ENCODE results near the gene IGFALS.
A peak's percentile ranks its signal among the peaks of the same experiment; 100 is the strongest.
"Not testable (repeated sequence)": the region's sequence is repeated elsewhere in the genome, so short reads cannot be mapped to it uniquely, and the experiment has no call there.

The IGFALS gene

DNA sequence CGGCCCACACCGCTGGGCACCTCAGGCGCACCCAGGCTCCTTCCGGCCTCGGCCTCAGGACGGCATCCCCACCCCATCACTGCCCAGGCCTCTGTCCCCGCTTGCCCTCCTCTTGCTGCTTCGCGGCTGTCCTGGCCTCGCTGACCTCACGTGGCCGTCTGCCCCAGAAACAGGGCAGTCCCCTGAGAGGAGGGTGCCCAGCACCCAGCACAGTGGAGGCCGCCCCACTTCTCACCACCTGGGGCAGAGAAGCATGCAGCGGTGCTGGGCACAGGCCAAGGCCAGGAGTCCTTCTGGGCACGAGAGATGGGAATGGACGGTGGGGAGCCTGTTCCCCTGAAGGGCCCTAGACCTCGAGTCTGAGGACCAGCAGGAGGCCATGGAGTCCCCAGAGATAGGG is 24.2 kb upstream of the IGFALS start:
- no peak for DNase-seq

DNA sequence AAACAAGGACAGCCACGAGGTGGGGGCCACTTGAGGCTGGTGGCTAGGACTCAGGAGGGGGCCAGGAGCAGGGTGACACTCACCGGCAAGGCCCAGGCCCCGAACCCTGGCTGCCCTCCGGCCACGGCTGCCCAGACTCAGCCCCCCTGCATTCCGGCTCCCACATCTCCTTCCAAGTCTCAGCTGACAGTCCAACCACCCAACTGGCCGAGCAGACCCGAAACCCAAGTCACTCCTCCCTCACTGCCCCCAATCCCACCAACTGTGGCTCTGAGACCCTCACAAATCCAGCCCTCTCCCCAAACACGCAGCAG is 23.7 kb upstream of the IGFALS start:
- DNase-seq = no peak

DNA sequence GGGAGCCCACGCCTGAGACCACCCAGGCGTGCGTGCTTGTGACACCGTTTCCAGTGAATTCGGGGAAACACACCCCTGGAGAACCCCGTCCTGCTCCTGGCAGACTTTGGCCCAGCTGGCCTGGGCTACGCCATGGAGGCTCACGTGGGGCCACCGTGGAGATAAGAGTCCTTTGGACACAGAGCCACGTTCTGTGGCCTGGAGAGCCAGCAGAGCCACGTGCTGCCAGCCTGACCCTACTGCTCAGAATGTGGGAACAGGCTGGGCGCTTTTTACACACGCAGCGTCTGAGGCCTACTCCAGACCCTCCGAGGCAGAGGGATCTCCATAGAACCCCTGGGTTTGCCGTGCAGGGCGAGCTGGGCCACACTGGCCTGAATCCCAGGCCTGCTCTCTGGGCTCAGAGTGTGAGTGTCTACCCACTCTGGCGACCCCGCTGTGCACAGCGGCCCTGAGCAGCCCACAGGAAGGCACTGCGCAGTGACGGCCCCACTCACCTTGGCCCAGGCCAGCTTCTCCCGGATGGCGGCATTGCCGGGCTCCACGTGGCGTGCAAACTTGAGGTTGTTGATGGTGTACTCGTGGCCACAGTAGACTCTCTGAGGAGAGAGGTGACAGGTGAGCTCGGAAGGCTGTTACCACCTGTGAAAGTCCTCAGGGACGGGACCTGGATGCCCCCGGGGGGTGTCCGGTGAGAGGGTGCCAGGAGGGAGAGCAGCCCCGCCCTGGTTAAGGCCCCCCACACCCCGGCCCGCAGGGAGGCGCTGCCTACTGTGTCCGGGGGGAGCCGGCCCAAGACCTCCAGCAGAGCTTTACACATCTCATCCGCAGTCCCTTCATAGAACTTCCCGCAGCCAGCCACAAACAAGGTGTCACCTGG is 23.1 kb upstream of the IGFALS start:
- DNase-seq = no peak

DNA sequence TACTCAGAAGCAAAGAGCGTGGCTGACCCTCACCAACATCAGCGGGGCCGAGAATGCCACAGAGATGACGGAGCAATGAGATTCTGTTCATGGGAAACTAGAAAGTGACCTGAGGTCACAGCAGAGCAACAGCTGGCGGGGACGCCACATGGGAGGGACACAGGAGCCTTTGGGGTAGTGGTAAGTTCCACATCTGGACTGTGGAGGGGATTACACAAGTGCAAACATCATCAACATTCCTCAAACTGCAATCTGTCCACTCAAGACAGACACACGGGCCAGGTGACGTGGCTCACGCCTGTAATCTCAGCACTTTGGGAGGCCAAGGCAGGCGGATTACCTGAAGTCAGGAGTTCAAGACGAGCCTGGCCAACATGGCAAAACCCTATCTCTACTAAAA is 22.0 kb upstream of the IGFALS start:
- no peak for DNase-seq

DNA sequence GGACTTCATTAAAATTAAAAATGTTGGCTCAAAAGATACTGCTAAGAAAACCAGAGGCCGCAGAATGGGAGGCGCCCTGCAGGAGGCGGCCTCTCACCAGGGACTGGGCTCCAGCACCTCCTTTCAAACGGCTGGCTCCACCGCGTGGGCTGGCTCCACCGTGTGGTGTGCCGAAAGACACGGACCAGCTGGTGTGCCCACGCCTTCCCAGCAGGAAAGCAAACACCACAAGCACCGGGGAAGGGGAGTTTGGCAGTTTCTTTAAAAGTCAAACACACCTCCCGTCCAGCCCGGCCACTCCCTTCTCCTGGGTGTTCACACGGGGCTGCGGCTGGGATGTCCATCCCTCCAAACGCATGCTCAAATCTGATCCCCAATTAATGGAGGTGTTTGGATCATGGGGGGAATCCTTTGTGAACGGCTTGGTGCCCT is 19.2 kb upstream of the IGFALS start:
- peak; percentile 11 for DNase-seq

DNA sequence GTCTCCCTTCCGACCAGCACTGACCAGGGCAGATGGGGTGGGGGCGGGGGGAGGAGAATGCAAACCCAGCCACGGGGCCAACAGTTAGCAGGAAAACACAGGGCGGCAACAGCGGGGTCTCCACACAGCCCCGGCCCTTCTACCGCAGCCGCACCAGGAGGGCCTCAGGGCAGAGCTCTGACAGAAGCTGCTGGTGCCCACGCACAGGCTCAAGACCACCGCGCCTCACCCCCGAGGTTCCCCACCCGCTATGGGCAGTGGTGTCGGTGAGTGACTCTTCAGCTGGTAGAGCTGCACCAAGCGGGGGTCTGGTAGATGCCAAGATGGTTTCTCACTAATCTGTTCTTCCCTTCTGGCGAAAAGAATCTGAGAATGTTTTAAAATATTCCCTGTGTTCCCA is 17.0 kb upstream of the IGFALS start:
- DNase-seq = no peak

DNA sequence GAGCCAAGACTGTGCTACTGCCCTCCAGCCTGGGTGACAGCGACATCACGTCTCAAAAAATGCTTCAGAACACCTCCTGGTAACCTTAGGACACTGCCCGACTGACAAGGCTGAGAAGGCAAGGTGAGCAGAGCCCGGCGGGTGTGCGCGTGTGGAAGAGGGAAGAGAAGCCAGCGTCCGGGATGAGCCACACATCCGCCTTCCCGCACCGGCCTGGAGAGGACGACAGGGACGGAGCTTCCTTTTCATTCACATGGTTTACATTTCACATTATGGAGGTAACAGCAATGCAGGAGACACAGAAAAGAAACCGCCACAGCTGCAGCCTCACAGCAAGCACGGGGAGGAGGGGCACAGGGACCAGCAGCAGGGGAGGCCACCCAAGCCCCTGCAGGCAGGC is 16.6 kb upstream of the IGFALS start:
- DNase-seq = no peak

DNA sequence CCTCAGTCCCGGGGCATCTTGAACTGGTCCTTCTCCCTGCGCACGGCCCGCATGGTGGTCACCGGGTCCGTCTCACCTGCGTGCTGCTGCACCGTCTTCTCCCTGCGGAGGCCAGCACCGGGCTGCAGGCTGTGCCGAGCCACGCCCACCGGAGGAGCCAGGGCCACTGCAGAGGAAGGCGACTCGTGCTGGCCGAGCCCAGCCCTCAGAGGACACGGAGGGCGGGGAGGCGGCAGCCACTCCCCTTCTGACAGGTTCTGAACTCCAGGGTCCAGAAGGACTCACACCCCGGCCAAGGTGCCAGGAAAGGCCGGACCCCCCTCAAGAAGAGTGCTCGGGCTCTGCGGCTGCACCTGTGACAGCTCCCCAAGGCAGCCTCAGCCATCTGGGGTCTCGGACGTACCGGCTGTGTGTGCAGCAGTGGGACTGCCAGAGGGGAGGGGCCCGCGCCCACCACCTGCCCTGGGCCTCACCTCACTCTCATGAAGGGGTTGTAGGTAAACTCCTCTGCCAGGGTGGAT is 15.8 kb upstream of the IGFALS start:
- DNase-seq = no peak

DNA sequence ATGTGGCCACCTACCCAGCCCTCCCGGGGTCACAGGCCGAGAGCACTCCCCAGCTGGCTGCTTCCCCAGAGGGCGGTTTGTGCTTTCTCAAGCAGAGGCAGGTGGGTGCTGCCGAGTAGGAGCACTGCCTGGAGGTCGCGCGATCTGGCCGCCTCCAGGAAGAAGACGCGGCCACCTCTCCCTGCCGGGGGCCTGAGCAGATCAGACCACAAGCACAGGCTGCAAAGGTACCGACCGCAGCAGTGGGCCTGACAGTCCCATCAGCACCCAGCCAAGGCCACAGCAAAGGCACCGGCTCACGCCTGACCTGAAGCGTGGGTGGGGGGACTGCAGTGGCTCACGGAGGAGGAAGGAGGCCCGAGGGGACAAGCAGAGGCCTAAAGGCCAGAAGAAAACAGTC is 15.2 kb upstream of the IGFALS start:
- no peak for DNase-seq

DNA sequence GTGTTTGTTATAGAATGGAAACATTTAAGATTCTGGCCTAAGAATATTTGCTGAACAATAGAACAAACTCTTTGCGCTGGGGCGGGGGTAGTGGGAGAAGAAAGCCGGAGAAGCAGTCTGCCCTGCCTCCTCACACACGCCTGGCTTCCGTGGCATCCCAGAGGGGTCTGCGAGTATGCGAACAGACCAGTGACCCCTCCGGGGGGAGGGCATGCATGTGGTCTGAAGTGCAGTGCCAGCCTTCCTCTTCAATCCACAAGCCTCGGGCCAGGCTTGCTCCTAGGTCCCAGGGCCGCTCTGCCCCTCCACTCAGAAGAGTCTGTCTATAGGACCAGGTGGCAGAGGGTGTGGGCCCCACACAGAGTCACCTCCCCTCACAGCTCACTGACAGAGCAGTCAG is 14.1 kb upstream of the IGFALS start:
- DNase-seq = no peak

DNA sequence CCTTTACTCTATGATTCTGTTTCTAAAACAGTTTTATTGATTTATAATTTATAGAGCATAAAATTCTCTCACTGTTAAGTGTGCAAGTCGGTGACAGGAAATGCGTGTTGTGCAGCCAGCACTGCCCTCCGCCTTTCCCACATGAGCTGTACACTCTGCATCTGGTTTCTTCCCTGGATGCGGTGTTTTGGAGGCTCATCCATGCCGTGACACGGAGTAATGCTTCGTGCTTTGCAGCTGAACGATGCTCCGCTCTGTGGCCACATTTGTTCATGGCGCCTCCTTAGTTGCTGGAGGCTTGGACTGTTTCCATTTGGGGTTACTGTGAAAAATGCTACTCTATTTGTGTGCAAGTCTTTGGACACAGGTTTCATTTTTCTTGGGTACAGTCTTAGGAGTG is 7.2 kb upstream of the IGFALS start:
- no peak for DNase-seq

DNA sequence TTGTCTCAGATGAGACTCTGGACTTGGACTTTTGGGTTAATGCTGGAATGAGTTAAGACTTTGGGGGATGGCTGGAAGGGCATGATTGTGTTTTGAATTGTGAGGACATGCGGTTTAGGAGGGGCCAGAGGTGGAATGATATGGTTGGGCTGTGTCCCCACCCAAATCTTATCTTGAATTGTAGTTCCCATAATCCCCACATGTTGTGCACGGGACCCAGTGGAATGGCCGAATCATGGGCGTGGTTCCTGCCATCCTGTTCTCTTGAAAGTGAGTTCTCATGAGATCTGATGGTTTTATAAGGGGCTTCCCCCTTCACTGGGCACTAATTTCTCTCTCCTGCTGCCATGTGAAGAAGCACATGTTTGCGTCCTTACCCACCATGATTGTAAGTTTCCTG is 5.8 kb upstream of the IGFALS start:
- DNase-seq = not testable (repeated sequence)

DNA sequence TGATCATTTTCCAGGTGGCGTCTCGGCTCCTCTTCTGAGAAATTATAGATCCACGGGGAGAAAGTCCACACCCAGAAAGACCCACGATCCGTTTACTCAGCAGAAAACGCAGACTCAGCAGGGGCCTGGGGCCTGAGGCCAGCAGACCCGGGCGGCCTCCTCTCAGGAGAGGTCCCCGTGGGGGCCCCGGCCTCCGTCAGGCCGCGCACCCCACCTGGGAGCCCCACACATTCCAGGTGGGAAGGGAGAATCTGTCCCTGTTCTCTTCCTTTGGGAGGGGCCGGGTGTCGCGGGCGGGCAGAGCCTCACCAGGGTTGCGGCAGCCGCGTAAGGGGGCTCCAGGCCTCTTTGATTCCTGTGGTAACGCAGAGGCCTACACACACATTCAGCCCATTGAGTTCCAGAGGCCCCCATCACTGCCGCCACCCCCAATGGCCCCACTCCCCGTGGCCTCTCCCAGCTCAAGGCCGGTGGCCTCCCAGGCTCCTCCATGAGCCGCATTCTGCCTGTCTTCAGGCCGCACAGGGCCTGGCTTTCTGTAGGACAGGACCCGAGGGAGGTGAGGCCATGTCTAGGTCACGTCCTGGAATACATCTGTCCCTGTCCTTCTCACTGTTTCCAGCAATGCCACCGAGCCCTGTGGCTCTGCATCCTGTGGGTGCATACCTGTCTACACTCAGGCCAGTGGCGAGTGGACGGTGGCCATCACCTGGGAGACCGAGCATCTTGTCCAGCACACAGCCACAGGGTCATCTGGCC is 1.6 kb upstream of the IGFALS start:
- no peak for DNase-seq

DNA sequence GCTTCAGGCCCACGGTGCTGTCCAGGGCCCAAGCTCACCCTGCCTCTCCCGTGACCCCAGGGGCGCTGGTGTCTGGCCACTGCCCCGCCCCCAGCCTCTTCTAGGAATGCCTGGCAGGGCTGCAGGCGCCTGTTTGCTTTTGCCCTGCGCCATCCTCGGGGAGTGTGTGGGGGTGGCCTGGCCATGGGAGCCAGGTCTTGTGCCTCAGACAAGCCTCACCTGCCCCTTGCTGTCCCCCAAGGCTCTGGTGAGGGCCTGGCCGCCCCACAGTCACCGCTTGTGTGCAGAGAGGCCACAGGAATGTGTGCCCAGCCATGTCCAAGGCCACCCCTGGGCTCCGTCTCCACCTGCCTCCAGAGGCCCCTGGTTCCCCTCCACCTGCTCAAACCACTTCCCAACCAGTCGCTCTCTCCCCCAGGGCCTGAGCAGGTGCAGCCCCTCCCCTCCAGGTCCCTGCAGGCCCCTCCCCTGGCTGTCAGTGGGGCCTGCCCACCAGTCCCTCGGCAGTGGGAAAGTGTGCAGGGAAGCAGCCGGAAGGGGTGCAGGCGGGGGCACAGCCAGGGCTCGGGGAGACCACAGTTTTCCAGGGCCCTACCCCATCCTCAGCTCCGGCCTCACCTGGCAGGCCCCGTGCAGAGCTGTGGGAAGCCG is 841 bp upstream of the IGFALS start:
- no peak for DNase-seq

DNA sequence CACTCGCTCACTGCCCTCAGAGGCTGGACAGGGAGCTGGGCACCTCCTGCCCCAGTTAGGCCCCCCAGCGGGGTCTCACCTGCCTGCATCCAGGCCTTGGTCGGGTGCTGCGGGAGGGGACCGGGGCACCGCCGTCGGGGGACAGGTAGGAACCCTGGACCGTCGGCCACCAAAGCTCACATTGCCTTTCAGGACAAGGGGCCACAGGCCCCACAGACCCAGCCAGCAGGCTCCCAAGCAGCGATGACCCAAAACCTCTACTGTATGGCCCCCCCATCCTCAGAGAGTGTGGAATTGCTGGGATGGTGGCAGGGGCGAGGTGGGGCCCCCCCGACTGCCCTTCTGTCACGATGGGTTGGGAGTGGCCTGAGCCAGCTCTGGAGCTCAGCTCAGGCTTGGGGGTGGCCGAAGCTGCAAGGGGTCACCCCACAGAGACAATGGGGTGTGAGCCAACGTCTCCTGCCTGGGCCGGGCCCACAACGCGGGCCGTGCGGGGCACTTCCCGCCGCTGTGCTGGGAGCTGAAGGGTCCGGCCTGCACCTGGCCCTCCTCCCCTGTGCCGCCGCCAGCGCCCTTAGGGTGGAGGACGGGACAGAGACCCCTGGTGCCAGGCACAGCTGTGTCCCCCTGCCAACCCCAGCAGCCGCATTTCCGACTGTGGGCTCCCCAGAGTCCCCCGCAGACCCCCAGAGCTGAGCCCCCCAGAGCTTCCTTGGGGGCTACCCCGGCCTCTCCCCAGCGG is 498 bp downstream of the IGFALS start:
- DNase-seq = no peak

DNA sequence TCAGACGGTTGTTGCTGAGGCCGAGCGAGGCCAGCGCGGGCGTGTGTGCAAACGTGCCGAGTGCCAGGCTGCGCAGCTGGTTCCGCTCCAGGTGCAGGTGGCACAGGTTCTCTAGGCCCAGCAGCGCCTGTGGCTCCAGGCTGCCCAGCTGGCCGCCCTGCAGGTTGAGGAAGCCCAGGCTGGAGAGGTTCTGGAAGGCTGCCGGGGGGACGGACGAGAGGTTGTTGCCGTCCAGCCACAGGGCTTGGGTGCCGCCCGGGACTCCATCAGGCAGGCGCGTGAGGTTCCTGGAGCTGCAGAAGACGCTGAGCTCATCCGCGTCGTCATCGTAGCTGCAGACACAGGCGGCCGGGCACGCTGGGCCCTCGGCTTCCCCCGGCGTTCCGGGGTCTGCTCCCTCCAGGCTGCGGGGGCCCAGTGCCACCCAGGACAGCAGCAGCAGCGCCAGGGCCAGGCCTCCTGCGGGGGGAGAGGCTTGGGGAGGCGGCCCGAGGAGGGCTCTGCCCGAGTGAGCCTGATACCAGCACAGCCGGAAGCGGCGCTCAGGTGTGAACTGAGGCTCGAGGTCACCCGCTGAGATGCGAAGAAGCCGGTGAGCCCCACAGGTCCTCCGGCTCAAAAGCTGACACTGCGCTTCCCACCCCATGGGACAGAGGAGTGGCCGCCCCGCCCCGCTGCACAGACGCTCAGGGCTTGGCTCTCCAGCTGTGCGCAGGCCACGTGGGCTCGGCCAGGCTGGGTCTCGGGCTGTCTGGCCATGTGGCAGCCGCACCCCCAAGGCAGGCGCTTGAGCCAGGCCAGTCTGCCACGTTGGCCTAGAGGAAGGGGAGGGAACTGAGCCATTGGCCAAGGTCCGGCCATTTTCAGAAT is 1.3 kb downstream of the IGFALS start:
- no peak for DNase-seq

DNA sequence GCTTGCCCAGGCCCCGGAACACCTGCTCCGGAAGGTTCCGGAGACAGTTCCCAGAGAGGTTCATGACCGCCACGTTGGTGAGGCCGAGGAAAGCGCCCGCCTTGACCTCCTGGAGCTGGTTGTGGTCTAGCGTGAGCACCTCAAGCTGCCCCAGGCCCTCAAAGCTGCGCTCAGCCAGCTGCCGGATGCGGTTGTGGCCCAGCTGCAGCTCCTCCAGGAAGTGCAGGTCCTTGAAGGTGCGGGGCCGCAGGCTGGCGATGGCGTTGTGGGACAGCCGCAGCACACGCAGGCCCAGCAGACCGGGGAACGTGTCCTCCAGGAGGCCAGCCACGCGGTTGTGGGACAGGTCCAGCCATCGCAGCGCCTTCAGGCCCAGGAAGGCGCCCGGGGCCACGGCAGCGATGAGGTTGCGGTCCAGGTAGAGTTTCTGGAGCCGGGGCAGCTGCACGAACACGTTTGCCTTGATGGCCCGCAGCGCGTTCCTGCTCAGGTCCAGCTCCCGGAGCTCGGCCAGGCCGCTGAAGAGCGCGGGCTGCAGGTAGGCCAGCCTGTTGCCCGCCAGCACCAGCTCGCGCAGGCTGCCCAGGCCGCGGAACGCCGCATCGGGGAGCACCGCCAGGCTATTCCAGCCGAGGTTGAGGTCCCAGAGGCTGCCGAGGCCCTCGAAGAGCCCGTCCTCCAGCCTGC is 2.1 kb downstream of the IGFALS start:
- no peak for DNase-seq

DNA sequence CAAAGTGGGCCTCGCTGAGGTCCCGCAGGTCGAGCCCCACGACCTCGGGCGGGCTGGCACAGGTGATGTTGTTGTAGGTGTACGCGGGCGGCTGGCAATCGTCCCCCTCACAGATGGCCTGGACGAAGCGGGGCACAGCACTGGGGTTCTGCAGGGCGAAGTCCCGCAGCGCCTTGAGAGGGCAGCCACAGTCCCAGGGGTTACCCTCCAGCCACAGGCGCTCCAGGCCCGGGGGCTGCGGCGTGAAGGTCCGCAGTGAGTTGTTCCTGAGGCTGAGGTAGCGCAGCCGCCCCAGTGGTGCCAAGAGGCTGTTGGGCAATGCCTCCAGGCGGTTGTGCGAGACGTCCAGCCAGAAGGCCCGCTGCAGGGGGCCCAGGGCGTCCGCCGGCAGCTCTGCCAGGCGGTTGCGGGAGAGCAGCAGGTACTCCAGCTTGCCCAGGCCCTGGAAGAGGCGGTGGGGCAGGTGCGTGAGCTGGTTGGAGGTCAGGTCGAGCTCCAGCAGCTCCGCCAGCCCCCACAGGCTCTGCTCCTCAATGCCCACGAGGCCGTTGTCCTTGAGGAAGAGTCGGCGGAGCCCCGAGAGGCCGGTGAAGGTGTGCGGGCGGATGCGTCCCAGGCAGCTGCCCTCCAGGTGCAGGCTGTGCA is 2.8 kb downstream of the IGFALS start:
- no peak for DNase-seq

DNA sequence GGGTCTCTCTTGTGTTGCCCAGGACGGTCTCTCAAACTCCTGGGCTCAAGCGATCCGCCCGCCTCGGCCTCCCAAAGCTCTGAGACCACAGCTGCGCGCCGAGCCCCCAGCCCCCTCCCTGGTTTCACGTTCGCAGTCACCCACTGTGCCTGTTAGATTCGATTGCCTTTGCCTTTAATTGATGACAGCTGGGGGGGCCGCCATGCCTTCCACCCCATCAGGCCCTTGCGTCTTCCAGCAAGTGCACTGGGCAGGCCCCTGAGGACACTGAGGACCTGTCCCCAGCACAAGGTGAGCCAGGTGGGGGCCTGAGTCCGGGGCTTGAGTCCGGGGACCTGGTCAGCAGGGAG is 3.3 kb downstream of the IGFALS start:
- DNase-seq = no peak

DNA sequence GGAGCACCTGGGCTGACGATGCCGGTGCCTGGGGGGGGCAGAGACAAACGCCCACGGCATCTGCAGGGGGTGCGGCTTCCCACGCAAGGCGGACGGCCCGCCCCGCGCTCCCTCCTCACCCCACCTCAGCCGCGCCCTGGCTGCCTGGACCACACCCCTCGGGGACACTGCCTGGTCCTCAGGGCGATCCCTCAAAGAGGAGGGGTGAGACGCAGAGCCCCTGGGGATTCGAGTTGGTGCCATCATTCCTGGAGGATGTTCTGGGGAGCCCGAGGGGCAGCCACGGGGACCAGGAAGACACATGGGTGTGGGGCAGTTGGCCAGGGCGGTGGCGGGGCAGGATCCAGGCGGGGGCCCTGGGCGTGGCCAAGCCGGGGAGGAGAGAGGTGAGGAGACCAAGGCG is 3.9 kb downstream of the IGFALS start:
- no peak for DNase-seq

DNA sequence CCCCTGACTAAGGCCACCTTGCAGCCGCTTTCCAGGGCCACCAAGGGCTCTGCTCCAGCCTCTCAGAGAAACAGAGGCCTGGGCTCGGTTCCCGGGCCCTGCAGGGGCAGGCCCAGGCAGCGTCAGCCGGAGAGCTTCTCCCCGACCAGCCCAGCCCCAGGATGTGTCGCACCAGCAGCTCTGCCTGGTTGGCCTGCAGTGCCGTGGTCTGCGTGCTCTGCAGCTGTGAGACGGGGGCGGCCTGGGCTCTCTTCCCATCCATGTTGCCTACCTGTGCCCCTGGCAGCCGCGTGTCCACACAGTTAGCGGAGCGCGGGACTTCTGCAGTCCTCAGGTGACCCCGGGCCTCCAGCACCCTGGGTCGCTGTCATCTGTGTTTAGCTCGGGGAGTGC is 4.8 kb downstream of the IGFALS start:
- DNase-seq = no peak
